Tibial artery (tissue), 4 donors: Measurements from ENCODE around the gene HES1.

ENCODE experiments used
- DNase-seq, 2 donors: peaks; one replicate each; pipeline ENCODE4 v3.0.0-alpha.2; 2019
- H3K27ac ChIP-seq, 2 donors: fragments of 200-600 bp; sonication (generic) in 1 of 2; 1 replicate in 1 of 2; 2 replicates in 1 of 2; pipeline ENCODE4 v1.5.1; 2018 to 2019; ENCODE audit warnings: mild to moderate bottlenecking in 1 of 2
- H3K27me3 ChIP-seq, 2 donors: fragments of 200-600 bp; sonication (generic) in 1 of 2; one replicate each; pipeline versions ENCODE4 v1.5.1 to v1.6.0; 2016 to 2019
- H3K36me3 ChIP-seq, 3 donors: fragments of 200-600 bp; sonication (generic) in 2 of 3; one replicate each; pipeline ENCODE4 v1.5.1; 2016 to 2019; ENCODE audit warnings: mild to moderate bottlenecking in 2 of 3
- H3K4me1 ChIP-seq, 4 donors: fragments of 200-600 bp; sonication (generic) in 2 of 4; 1 replicate in 3 of 4; 2 replicates in 1 of 4; pipeline ENCODE4 v1.5.1; 2016 to 2019
- H3K4me3 ChIP-seq, 2 donors: fragments of 200-600 bp; sonication (generic) in 1 of 2; 1 replicate in 1 of 2; 2 replicates in 1 of 2; pipeline ENCODE4 v1.5.1; 2018 to 2019; ENCODE audit warnings: mild to moderate bottlenecking in 2 of 2
- H3K9me3 ChIP-seq, 3 donors: fragments of 200-600 bp; sonication (generic) in 1 of 3; one replicate each; pipeline ENCODE4 v1.5.1; 2016 to 2019
- CTCF ChIP-seq, 2 experiments: fragments of 200-600 bp in 1 of 2; fragments of 450-650 bp in 1 of 2; IDR thresholded peaks; one replicate each; pipeline ENCODE4 v1.5.1; 2017 to 2019; ENCODE audit warnings: antibody characterized with exemption in 2 of 2, mild to moderate bottlenecking in 1 of 2, moderate library complexity in 1 of 2
- intact Hi-C: fragments of 100-400 bp; cut with DNase I; formaldehyde crosslinking; loops from one replicate; pipeline ENCODE4 v1.15.0; 2023; ENCODE audit warnings: low total_unique reads

Gene HES1

GRCh38 chr3:194140520-194141414, 4.8 kb downstream of the HES1 start:
- Histone ChIP-seq H3K36me3 (peaks cover 0 to 5% (median 0%) of the 10 kb centered on the region in 3 donors), H3K27me3 (no peaks in the 10 kb centered on the region), H3K4me3 (peak overlapping the region; percentile 51 to 62), H3K4me1 (peaks cover 0 to 46% (median 37%) of the 10 kb centered on the region in 4 donors), H3K9me3 (no peaks in the 10 kb centered on the region), H3K27ac (peak overlapping the region; percentile 90 to 99)
- TF ChIP-seq CTCF (IDR thresholded peaks at IDR 0.05): peak in 1 of 2 experiments; percentile 9
- DNase-seq: peak; percentile 34 to 74
- intact Hi-C loops: loop anchor here (10.0 kb wide), 1 partner anchor 174 kb away; no protein-coding TSS in a partner anchor

GRCh38 chr3:194141415-194142155, 5.6 kb downstream of the HES1 start:
- peaks cover 0 to 46% (median 37%) of the 10 kb centered on the region in 4 donors for H3K4me1 ChIP-seq
- H3K36me3 ChIP-seq: peaks cover 0 to 5% (median 0%) of the 10 kb centered on the region in 3 donors
- peak overlapping the region; percentile 51 to 62 for H3K4me3 ChIP-seq
- no peaks in the 10 kb centered on the region for H3K27me3 ChIP-seq
- no peak for TF ChIP-seq CTCF (IDR thresholded peaks at IDR 0.05)
- peak overlapping the region; percentile 90 to 99 for H3K27ac ChIP-seq
- no peaks in the 10 kb centered on the region for H3K9me3 ChIP-seq
- intact Hi-C loops: loop anchor here (10.0 kb wide), 1 partner anchor 173 kb away; no protein-coding TSS in a partner anchor
- DNase-seq: peak; percentile 87 to 97

GRCh38 chr3:194142156-194142910, 6.4 kb downstream of the HES1 start:
- H3K27me3 ChIP-seq: no peaks in the 10 kb centered on the region
- DNase-seq: peak; percentile 74

GRCh38 chr3:194145702-194146101, 9.8 kb downstream of the HES1 start:
- peak in 1 of 2 donors; percentile 17 for DNase-seq
- intact Hi-C loops: loop anchor here (10.0 kb wide), 1 partner anchor 169 kb away; no protein-coding TSS in a partner anchor
- Histone ChIP-seq H3K27ac (no peak overlapping the region), H3K9me3 (no peaks in the 10 kb centered on the region), H3K4me3 (no peak overlapping the region), H3K36me3 (no peaks in the 10 kb centered on the region), H3K4me1 (peaks cover 0 to 17% (median 15%) of the 10 kb centered on the region in 4 donors), H3K27me3 (peaks cover 0 to 5% of the 10 kb centered on the region in 2 donors)
- TF ChIP-seq CTCF (IDR thresholded peaks at IDR 0.05): no peak

More at GRCh38 chr3:194142156-194142910, 6.4 kb downstream of the HES1 start:
- Histone ChIP-seq H3K4me3 (peak overlapping the region; percentile 51 to 62), H3K4me1 (peaks cover 0 to 46% (median 37%) of the 10 kb centered on the region in 4 donors), H3K36me3 (peaks cover 0 to 5% (median 0%) of the 10 kb centered on the region in 3 donors), H3K27ac (peak overlapping the region; percentile 90 to 99), H3K9me3 (no peaks in the 10 kb centered on the region)
- no peak for TF ChIP-seq CTCF (IDR thresholded peaks at IDR 0.05)
- intact Hi-C loops: loop anchor here (10.0 kb wide), 1 partner anchor 172 kb away; no protein-coding TSS in a partner anchor

- Histone ChIP-seq H3K27ac (no peak overlapping the region), H3K4me3 (no peak overlapping the region), H3K4me1 (peaks cover 0 to 3% (median 2%) of the 10 kb centered on the region in 4 donors), H3K36me3 (no peaks in the 10 kb centered on the region), H3K9me3 (no peaks in the 10 kb centered on the region), H3K27me3 (peaks cover 0 to 5% of the 10 kb centered on the region in 2 donors)
- no peak for TF ChIP-seq CTCF (IDR thresholded peaks at IDR 0.05)
- intact Hi-C loops: loop anchor here (10.0 kb wide), 1 partner anchor 167 kb away; no protein-coding TSS in a partner anchor
- peak in 1 of 2 donors; percentile 46 for DNase-seq
Observed at GRCh38 chr3:194147679-194148078, 11.7 kb downstream of the HES1 start.
